Activated T-cell treated with anti-CD3 and anti-CD28 coated beads, Interleukin-2, amount 50 U/mL, for 4 hours (primary cell): ENCODE data around the gene CACNA1G. TPM values are rescaled to one million over a fixed set of nuclear protein-coding genes. Genes with fewer than 3 reads are reported as not detected.

ENCODE experiments used
- ATAC-seq, 2 donors: fragments of 200-7000 bp; cut with Tn5 transposase; one replicate each; pipeline ENCODE4 v1.10.0; 2021
- DNase-seq: peaks from one replicate; pipeline ENCODE4 v3.0.0-alpha.2; 2020
- H3K27me3 Mint-ChIP-seq: one replicate; pipeline ENCODE4 v1.8.0; 2021; ENCODE audit warnings: low read depth, mixed read lengths
- H3K36me3 Mint-ChIP-seq: one replicate; pipeline ENCODE4 v1.8.0; 2022; ENCODE audit warnings: mixed read lengths; ENCODE audit not compliant: insufficient read depth
- H3K4me1 Mint-ChIP-seq: one replicate; pipeline ENCODE4 v1.8.0; 2021; ENCODE audit warnings: low read depth, mixed read lengths
- H3K4me3 Mint-ChIP-seq: one replicate; pipeline ENCODE4 v1.8.0; 2021; ENCODE audit warnings: mild to moderate bottlenecking, moderate library complexity, mixed read lengths
- H3K9me3 Mint-ChIP-seq: one replicate; pipeline ENCODE4 v1.8.0; 2021; ENCODE audit warnings: mixed read lengths
- total RNA-seq, 3 donors: library from RNA; stranded (reverse); gene quantifications; one replicate each; pipeline ENCODE4 v1.2.1, GENCODE V29; 2021

Gene CACNA1G
- total RNA-seq, 3 donors from 2014 or later = 0.03 TPM; not detected in 2

GRCh38 chr17:50589095-50589705 is 28.7 kb downstream of the CACNA1G start:
- no peaks in the 10 kb centered on the region for H3K9me3 Mint-ChIP-seq
- H3K36me3 Mint-ChIP-seq = no peaks in the 10 kb centered on the region
- no peak for ATAC-seq
- H3K4me1 Mint-ChIP-seq = no peaks in the 10 kb centered on the region
- peaks cover 2% of the 10 kb centered on the region for H3K27me3 Mint-ChIP-seq
- no peak overlapping the region for H3K4me3 Mint-ChIP-seq
- no peak for DNase-seq

DNA sequence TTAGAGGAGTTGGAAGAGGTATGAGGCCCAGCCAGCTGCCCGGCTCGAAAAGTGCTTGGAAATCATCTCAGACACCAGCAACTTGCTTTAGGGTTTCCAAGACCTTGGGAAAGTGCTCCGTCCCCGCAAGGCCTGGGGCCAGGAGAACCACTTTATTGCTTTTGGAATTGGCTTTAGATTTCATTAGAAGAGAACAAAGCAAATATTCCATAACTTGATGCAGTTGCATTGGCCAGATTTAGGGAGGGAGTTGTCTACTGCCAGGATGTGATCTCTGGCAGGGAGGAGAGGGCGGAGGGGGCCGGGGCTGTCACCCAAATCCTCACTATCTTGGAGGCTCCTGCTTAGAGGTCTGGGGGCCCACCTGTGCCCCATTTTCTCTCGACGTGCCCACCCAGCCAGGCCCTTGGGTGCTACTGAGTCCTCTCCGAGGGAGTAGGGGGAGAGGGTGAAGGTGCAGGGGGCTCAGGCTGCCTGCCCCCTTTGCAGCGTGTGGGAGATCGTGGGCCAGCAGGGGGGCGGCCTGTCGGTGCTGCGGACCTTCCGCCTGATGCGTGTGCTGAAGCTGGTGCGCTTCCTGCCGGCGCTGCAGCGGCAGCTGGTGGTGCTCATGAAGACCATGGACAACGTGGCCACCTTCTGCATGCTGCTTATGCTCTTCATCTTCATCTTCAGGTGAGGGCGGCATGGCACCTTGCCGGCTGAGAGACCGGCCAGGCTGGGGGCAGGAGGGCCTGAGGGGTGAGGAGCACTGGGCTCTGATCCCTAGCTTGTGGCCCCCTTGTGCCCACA is 30.6 kb downstream of the CACNA1G start:
- no peaks in the 10 kb centered on the region for H3K4me1 Mint-ChIP-seq
- ATAC-seq (no peak), DNase-seq (no peak)
- no peaks in the 10 kb centered on the region for H3K36me3 Mint-ChIP-seq
- no peak overlapping the region for H3K4me3 Mint-ChIP-seq
- no peaks in the 10 kb centered on the region for H3K9me3 Mint-ChIP-seq
- H3K27me3 Mint-ChIP-seq = peaks cover 2% of the 10 kb centered on the region

DNA sequence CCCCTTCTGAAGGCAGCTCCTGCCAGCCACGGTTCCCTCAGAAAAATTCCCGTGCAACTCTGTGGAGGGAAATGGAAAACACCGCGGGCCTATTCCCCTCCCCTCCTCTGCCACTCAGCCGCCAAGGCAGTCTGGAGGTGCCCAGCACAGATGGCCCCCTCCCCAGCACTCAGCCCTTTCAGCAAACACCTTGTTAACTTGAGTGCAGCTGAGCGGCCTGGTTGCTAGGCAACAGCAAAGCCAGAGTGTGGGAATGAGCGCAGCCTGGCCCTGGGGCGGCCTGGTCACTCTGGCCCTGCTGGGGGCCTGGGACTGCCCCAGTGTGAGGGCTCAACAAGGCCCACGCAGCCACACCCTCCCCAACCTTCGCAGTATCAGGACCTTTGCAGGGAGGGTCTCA is 32.8 kb downstream of the CACNA1G start:
- Mint-ChIP-seq H3K27me3 (peaks cover 2% of the 10 kb centered on the region), H3K9me3 (no peaks in the 10 kb centered on the region), H3K36me3 (no peaks in the 10 kb centered on the region), H3K4me3 (no peak overlapping the region), H3K4me1 (no peaks in the 10 kb centered on the region)
- DNase-seq = no peak
- ATAC-seq = no peak

DNA sequence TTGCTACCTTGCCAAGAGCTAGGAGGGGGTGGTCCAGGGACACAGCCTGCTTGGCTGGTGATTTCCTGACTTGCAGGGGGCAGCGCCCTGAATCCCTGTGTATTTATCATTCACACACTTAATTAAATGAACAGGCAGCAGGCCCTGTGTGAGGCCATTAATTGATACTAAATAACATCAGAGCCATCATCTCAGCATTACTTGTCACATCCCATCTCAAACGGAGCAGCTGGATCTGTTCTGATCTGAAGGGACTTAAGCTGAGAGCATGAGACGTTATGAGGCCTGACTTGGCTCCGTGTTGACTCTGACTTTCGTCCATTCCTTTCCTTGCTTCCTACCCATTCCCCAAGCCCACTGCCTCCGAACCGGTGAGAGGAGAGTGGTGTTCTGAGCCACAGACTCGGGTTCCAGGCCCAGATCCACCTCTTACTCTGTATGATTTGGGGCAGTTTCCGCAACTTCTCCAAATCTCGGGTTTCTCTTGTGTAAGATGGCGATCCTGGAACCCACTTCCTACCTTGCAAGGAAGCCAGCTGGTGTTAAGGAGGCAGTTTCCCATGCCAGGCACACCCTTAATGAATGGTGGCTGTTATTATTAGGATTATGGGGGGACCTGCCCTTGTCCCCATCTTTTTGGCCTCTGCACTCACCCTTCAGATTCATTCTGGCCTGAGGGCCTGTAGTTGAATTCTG is 33.8 kb downstream of the CACNA1G start:
- no peak overlapping the region for H3K4me3 Mint-ChIP-seq
- no peaks in the 10 kb centered on the region for H3K36me3 Mint-ChIP-seq
- H3K27me3 Mint-ChIP-seq = peaks cover 2% of the 10 kb centered on the region
- DNase-seq (no peak), ATAC-seq (no peak)
- no peaks in the 10 kb centered on the region for H3K4me1 Mint-ChIP-seq
- H3K9me3 Mint-ChIP-seq = no peaks in the 10 kb centered on the region

GRCh38 chr17:50594892-50595291 is 34.4 kb downstream of the CACNA1G start:
- ATAC-seq (no peak), DNase-seq (no peak)
- Mint-ChIP-seq H3K9me3 (no peaks in the 10 kb centered on the region), H3K4me1 (no peaks in the 10 kb centered on the region), H3K27me3 (peaks cover 2% of the 10 kb centered on the region), H3K4me3 (no peak overlapping the region), H3K36me3 (no peaks in the 10 kb centered on the region)

- ATAC-seq (no peak), DNase-seq (no peak)
- Mint-ChIP-seq H3K36me3 (no peaks in the 10 kb centered on the region), H3K27me3 (peaks cover 2% of the 10 kb centered on the region), H3K4me1 (no peaks in the 10 kb centered on the region), H3K9me3 (no peaks in the 10 kb centered on the region), H3K4me3 (no peak overlapping the region)
Observed at GRCh38 chr17:50596191-50597037, 35.9 kb downstream of the CACNA1G start.

GRCh38 chr17:50598487-50598886 is 38.0 kb downstream of the CACNA1G start:
- Mint-ChIP-seq H3K4me3 (no peak overlapping the region), H3K9me3 (no peaks in the 10 kb centered on the region), H3K27me3 (peaks cover 12% of the 10 kb centered on the region), H3K36me3 (no peaks in the 10 kb centered on the region), H3K4me1 (no peaks in the 10 kb centered on the region)
- ATAC-seq (no peak), DNase-seq (no peak)

- Mint-ChIP-seq H3K36me3 (no peaks in the 10 kb centered on the region), H3K9me3 (no peaks in the 10 kb centered on the region), H3K4me3 (no peak overlapping the region), H3K27me3 (peaks cover 19% of the 10 kb centered on the region), H3K4me1 (no peaks in the 10 kb centered on the region)
- DNase-seq (no peak), ATAC-seq (no peak)
Observed at GRCh38 chr17:50599606-50600005, 39.1 kb downstream of the CACNA1G start.

GRCh38 chr17:50601823-50602375 is 41.4 kb downstream of the CACNA1G start:
- ATAC-seq (no peak), DNase-seq (no peak)
- H3K9me3 Mint-ChIP-seq = no peaks in the 10 kb centered on the region
- H3K27me3 Mint-ChIP-seq = peaks cover 32% of the 10 kb centered on the region
- no peak overlapping the region for H3K4me3 Mint-ChIP-seq
- no peaks in the 10 kb centered on the region for H3K4me1 Mint-ChIP-seq
- H3K36me3 Mint-ChIP-seq = no peaks in the 10 kb centered on the region

GRCh38 chr17:50602836-50603235 is 42.3 kb downstream of the CACNA1G start:
- DNase-seq (no peak), ATAC-seq (no peak)
- Mint-ChIP-seq H3K9me3 (no peaks in the 10 kb centered on the region), H3K27me3 (peaks cover 37% of the 10 kb centered on the region), H3K36me3 (no peaks in the 10 kb centered on the region), H3K4me1 (no peaks in the 10 kb centered on the region), H3K4me3 (no peak overlapping the region)

- no peak for DNase-seq
- Mint-ChIP-seq H3K4me1 (no peaks in the 10 kb centered on the region), H3K4me3 (no peak overlapping the region), H3K36me3 (no peaks in the 10 kb centered on the region), H3K27me3 (peaks cover 37% of the 10 kb centered on the region), H3K9me3 (no peaks in the 10 kb centered on the region)
- ATAC-seq = peak in 1 of 2 donors; percentile 51
Observed at GRCh38 chr17:50603340-50603739, 42.8 kb downstream of the CACNA1G start.

GRCh38 chr17:50604513-50604912 is 44.0 kb downstream of the CACNA1G start:
- DNase-seq (no peak), ATAC-seq (no peak)
- Mint-ChIP-seq H3K4me3 (no peak overlapping the region), H3K36me3 (no peaks in the 10 kb centered on the region), H3K27me3 (peaks cover 41% of the 10 kb centered on the region), H3K9me3 (no peaks in the 10 kb centered on the region), H3K4me1 (no peaks in the 10 kb centered on the region)

GRCh38 chr17:50605429-50605828 is 44.9 kb downstream of the CACNA1G start:
- H3K4me1 Mint-ChIP-seq = no peaks in the 10 kb centered on the region
- H3K4me3 Mint-ChIP-seq = no peak overlapping the region
- DNase-seq = no peak
- H3K27me3 Mint-ChIP-seq = peaks cover 48% of the 10 kb centered on the region
- no peaks in the 10 kb centered on the region for H3K9me3 Mint-ChIP-seq
- no peaks in the 10 kb centered on the region for H3K36me3 Mint-ChIP-seq
- ATAC-seq = no peak
